ENCODE data around the gene CES2.

The CES2 gene, protein sequence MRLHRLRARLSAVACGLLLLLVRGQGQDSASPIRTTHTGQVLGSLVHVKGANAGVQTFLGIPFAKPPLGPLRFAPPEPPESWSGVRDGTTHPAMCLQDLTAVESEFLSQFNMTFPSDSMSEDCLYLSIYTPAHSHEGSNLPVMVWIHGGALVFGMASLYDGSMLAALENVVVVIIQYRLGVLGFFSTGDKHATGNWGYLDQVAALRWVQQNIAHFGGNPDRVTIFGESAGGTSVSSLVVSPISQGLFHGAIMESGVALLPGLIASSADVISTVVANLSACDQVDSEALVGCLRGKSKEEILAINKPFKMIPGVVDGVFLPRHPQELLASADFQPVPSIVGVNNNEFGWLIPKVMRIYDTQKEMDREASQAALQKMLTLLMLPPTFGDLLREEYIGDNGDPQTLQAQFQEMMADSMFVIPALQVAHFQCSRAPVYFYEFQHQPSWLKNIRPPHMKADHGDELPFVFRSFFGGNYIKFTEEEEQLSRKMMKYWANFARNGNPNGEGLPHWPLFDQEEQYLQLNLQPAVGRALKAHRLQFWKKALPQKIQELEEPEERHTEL

DNA sequence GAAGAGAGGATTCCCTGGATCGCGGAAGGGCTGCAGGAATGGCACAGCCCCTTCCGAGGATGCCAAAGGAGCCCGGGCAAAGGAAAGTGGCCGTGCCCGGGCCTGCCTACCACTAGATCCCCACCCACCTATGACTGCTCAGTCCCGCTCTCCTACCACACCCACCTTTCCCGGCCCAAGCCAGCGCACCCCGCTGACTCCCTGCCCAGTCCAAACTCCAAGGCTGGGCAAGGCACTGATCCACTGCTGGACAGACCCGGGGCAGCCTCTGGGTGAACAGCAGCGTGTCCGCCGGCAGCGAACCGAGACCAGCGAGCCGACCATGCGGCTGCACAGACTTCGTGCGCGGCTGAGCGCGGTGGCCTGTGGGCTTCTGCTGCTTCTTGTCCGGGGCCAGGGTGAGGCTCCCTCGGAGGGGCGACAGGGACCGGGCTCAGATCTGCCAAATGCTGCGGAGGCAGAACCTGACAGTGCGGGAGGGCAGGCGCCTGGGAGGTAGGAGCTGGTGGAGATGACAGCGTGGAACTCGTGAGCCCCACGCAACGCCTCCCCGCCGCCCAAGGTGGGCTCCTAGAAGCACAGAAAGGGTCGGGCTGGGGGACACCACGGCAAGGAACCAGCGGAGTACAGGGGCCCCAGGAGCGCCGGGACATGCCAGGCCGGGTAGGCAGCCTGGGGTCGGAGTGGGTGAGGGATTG is at the start of gene CES2:
TSS of gene CES2 (plus strand) at position 203 of the 698 bp plus-strand sequence. CDS start at position 323, 120 bp downstream.
- TF ChIP-seq, protein P1, sequence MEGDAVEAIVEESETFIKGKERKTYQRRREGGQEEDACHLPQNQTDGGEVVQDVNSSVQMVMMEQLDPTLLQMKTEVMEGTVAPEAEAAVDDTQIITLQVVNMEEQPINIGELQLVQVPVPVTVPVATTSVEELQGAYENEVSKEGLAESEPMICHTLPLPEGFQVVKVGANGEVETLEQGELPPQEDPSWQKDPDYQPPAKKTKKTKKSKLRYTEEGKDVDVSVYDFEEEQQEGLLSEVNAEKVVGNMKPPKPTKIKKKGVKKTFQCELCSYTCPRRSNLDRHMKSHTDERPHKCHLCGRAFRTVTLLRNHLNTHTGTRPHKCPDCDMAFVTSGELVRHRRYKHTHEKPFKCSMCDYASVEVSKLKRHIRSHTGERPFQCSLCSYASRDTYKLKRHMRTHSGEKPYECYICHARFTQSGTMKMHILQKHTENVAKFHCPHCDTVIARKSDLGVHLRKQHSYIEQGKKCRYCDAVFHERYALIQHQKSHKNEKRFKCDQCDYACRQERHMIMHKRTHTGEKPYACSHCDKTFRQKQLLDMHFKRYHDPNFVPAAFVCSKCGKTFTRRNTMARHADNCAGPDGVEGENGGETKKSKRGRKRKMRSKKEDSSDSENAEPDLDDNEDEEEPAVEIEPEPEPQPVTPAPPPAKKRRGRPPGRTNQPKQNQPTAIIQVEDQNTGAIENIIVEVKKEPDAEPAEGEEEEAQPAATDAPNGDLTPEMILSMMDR (IDR thresholded peaks at IDR 0.05; ENCODE audit: insufficient read depth, low read depth, low read length, missing control alignments) = no peak
- DNase-seq (ENCODE audit: low read depth) = no peak
- H3K4me3 ChIP-seq (ENCODE audit: low read depth, low read length) = peak within 1 kb of the TSS; percentile 95

DNA sequence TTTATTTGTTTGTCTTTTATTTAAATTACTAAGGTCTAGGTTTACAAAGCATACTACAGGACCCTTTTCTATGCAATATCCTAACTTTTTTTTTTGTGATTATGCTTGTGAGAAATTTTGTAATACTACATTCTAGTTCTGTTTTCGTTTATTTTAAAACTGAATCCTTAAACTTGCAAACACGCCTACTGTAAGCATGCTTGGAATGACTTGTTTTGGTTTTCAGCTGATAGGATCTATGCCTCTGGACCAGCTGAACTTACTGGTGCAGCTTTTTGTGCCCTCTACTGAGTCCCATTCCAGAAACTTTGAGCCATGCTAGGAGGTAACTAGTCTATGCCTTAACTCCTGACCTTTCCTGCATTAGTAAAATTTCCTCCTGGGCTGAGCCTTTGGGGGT is 49.0 kb upstream of the CES2 start:
- no peak for DNase-seq (ENCODE audit: low read depth)
- H3K4me3 ChIP-seq (ENCODE audit: low read depth, low read length) = no peak overlapping the region
- TF ChIP-seq, protein P1 (IDR thresholded peaks at IDR 0.05; ENCODE audit: insufficient read depth, low read depth, low read length, missing control alignments) = no peak

DNA sequence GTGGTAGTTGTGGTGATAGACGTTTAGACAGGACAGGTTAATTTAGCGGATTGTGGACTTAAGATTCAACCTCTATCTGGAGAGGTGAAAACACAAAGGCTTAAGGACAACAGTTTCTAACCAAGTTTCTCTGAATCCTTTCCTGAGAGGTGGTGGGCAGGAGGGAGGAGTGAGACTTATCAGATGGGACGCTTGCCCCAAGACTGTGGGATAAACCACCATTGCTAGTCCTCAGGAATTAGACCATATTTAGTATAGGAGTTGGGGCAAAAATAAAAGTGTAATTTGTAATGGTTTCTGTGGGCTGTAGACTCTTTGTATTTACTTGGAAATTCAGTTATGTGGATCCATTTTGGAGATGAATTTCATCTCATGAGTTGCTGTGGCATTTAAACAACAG is 48.4 kb upstream of the CES2 start:
- TF ChIP-seq, protein P1 (IDR thresholded peaks at IDR 0.05; ENCODE audit: insufficient read depth, low read depth, low read length, missing control alignments) = no peak

DNA sequence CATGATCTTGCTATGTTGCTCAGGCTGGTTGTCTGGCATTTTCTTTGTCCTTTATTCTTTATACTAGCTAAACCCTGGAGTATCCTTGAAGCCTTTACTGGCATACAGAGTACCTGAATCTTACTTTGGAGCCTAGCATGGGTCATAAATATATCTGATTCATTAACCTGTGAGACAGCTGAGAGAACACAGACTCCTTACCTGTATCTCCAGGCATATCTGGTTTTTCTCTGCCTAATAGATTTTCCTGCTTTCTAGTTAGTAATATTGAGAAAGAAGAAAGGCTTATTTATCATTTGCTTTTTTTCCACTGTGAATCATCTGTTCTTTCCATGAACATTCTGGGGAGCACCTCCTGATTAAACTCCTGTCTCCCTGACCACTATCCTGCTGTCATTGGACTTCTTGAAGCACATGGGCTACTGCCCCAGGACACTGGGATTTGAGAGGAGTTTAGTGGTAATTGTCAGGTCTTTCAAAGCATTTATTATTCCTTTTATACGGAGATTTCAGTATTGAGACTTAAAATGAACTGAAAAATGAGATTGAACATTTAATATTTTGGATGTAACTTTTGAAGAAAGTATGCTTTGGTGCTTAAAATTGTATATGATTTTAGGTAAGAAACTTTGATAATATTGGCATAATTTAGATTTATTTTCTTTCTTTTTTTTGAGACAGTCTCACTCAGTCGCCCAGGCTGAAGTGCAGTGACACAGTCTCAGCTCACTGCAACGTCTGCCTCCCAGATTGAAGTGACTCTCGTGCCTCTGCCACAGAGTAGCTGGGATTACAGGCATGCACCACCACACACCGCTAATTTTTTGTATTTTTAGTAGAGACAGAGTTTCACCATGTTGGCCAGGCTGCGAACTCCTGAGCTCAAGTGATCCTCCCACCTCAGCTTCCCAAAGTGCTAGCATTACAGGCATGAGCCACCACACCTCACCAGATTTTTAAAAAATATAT is 46.4 kb upstream of the CES2 start:
- TF ChIP-seq, protein P1 (IDR thresholded peaks at IDR 0.05; ENCODE audit: insufficient read depth, low read depth, low read length, missing control alignments) = no peak
- H3K4me3 ChIP-seq (ENCODE audit: low read depth, low read length) = no peak overlapping the region
- no peak for DNase-seq (ENCODE audit: low read depth)

More for the DNA sequence above, 48.4 kb upstream of the CES2 start:
- H3K4me3 ChIP-seq (ENCODE audit: low read depth, low read length) = no peak overlapping the region
- no peak for DNase-seq (ENCODE audit: low read depth)

DNA sequence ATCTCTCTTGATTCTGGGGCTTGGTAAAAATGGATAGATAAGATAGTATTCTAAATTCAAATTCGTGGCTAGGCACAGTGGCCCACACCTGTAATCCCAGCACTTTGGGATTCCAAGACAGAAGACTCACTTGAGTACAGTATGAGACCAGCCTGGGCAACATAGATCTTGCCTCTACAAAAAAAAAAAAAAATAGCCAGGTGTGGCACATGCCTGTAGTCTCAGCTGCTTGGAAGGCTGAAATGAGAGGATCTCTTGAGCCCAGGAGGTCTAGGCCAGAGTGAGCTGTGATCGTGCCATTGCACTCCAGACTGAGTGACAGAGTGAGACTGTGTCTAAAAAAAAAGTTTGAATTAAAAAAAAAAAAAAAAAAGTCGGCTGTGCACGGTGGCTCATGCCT is 45.7 kb upstream of the CES2 start:
- DNase-seq (ENCODE audit: low read depth) = no peak
- no peak overlapping the region for H3K4me3 ChIP-seq (ENCODE audit: low read depth, low read length)
- TF ChIP-seq, protein P1 (IDR thresholded peaks at IDR 0.05; ENCODE audit: insufficient read depth, low read depth, low read length, missing control alignments) = no peak

DNA sequence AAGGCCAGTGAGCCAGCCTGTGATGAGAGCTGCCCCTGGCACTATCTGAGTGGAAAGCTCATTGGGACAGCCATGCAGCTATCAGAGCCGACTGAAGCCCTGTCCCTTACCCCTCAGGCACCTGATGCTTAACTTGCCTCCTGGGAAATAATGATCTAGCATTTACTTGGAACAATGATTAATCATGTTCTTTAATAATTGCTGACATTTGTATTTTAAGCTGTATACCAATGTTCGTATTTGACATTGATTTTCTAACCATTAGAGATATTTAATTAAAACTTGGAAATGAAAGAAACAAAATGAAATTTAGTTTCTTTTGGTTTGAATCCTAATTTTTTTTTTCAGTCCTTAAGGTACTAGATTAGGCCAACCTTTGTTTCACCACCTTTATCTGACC is 44.5 kb upstream of the CES2 start:
- no peak for DNase-seq (ENCODE audit: low read depth)
- H3K4me3 ChIP-seq (ENCODE audit: low read depth, low read length) = no peak overlapping the region
- TF ChIP-seq, protein P1 (IDR thresholded peaks at IDR 0.05; ENCODE audit: insufficient read depth, low read depth, low read length, missing control alignments) = no peak
